GM11168 (cell line): Measurements from ENCODE around the gene MYOG.

Experiments
- in situ Hi-C: fragments of 300-500 bp; cut with MboI; formaldehyde crosslinking; loops from one replicate; pipeline ENCODE4 v1.12.0; 2022; ENCODE audit warnings: low sequenced_read_pairs; ENCODE audit not compliant: unreplicated experiment

Gene MYOG

GRCh38 chr1:203049077-203049476 lies 36.7 kb downstream of the MYOG start:
- in situ Hi-C loops = no loop called here

DNA sequence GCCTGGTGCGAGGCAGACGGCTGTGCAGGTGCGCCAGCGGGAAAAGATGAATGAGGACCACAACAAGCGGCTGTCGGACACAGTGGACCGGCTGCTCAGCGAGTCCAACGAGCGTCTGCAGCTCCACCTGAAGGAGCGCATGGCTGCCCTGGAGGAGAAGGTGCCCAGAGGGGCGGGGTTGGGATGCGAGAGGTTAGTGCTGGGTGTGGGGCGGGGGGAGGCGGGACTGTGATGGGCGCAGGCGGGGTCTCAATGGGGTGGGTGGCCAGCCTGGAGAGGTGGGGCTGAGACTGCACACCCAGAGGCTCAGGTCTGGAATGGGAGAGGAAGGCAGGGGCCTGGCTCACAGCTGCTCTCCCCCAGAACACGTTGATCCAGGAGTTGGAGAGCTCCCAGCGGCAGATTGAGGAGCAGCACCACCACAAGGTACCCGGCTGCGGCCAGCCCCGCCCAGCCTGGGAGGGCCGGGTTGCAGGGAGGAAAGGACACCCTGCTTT lies 37.2 kb downstream of the MYOG start:
- in situ Hi-C loops = no loop called here

- in situ Hi-C loops = no loop called here
Measured at GRCh38 chr1:203048086-203048485, 37.7 kb downstream of the MYOG start.

DNA sequence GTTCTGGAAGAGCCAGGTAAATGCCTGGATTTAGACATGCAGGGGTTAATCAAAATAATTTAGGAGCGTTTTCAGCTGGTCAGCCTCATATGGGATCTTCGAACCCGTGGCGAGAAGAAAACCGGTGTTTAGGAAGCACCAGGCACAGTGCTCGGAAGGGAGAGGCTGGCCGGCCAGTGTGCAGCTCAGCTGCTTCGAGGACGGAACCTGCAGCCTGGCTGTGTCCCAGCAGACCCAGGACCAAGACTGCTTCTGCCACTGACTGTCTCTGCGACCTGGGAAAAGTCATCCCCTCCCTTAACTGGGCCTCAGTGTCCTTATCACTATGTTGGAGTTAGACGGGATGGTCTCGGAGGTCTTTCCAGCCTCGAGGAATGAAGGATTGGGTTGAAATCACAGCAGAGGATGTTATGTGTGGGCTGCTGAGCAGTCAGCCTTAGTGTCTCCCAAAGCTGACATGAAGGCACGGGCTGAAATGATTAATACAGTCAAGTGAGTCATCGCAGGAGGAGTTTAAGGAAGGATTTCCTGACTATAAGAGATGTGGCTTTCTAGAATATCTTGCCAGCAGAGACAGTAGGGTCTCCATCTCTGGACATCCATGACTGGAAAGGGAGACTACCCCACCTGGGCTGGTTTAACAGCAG lies 38.7 kb downstream of the MYOG start:
- in situ Hi-C loops = no loop called here

- in situ Hi-C loops = no loop called here
Measured at GRCh38 chr1:203045821-203046594, 39.8 kb downstream of the MYOG start.

DNA sequence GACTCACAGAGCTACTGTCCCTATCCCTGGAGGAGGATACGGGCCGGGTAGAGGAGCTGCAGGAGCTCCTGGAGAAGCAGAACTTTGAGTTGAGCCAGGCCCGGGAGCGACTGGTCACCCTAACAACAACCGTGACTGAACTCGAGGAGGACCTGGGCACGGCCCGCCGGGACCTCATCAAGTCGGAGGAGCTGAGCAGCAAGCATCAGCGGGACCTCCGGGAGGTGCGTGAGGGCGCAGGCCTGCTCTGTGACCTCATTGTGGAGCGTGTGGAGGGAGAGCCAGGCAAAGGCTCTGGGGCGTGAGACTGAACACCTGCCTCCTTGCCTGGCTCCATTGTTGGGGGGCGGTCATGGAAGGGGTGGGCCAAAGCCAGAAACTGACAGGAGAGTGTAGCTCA lies 40.5 kb downstream of the MYOG start:
- in situ Hi-C loops = no loop called here

- in situ Hi-C loops = no loop called here
Measured at GRCh38 chr1:203044546-203045250, 41.1 kb downstream of the MYOG start.

DNA sequence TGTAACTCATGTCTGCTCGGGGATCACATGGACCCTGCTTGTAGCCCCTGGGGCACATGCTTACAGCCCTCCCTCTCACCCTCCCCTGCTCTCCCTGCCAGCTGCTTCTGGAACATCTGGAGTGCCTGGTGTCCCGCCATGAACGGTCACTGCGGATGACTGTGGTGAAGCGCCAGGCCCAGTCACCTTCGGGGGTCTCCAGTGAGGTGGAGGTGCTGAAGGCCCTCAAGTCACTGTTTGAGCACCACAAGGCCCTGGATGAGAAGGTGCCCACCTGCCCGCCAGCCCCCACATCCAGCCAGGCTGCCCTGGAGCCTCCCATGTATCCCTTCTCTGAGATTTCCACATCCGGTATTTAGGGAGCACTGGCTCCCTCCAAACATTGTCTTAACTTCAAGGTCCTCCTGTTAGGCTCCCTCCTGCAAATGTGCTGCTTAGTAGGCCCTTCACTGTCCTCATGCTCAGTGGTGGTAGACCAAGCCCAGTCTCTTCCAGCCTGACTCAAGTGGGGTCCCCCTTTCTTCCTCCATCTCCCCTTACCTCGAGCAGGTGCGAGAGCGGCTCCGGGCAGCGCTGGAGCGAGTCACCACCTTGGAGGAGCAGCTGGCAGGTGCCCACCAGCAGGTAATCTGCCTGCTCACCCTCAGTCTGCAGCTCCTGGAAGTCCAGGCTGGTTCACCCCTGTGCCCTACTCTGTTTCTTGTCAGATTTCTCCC lies 41.8 kb downstream of the MYOG start:
- in situ Hi-C loops = no loop called here

DNA sequence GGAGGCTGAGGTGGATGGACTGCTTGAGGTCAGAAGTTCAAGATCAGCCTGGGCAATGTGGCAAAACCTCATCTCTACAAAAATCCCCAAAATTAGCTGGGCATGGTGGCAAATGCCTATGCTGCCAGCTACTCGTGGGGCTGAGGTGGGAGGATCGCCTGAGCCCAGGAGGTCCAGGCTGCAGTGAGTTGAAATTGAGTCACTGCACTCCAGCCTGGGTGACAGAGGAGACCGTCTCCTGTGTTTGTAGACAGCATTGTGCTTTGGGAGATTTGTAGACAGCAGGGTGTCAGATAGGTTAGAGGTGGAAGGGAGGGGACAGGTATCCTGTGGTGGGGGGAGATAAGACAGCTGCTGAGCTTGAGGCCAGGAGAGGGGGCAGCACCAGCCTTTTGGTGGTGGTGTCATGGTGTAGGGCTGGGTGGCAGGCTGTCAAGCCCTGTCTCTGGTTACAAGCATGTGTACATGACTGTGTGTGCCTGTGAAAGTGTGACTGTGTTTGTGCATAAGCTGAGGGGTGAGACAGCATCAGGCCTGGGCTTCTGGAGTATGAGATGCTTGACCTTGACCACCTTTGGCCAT lies 44.4 kb downstream of the MYOG start:
- in situ Hi-C loops = no loop called here

DNA sequence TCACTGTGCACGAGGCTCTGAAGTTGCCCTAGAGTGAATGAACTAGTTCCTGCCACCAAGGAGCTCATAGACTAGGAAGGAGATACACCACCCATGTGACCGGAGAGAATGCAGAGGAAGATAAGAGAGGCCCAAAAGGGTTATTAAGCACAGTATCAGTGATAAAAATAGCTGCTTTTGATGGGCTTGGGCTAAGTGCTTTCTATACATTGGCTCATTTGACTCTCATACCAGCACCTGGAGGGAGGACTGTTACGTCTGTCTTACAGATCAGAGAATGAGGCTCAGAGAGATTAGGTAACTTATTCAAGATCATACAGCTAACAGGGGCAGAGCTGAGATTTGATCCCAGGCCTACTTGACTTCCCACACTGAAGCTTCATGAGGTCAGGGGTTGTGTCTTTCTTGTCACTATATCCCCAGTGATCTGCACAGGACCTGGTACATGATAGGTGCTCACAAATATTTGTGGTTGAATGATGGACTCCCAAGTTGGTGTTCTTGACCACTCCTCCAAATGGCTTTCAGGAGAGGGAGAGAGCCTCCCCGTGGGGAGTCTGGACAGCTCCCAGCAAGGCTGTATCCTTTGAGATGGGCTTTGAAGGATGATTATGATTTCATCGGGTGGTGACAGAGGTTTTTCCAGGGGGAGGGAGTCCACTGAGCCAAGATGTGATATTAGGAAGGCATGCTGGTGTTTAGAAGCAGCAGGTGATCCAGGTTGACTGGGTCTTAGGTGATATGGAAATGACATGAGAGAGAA lies 45.1 kb downstream of the MYOG start:
- in situ Hi-C loops = no loop called here

- in situ Hi-C loops = no loop called here
Measured at GRCh38 chr1:203039609-203040512, 46.0 kb downstream of the MYOG start.

DNA sequence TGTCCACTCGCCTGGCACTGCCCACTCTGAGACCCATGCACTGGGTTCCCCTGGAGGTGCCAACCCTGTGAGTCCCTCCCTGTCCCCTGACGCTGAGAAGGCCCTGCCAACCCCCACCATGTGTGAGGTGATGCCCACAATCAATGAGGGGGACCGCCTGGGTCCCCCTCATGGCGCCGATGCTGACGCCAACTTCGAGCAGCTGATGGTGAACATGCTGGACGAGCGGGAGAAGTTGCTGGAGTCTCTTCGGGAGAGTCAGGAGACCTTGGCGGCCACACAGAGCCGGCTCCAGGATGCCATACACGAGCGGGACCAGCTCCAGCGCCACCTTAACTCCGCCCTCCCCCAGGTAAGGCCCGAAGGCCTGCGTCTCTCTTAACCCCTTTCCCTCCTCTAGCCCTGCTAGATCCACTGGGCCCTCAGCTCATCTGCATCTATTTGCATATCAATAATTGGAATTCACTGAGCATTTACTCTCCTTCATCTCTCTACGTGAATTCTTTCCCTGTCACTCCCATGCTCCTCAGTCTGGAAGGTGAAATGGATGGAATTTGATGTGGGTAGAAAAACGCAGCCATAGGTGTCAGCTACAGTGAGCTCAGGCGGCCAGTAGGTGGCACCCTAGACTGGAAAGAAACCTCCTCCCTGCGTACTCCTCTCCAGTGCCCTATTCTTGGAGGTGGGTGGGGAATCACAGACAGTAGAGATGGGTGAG lies 46.8 kb downstream of the MYOG start:
- in situ Hi-C loops = no loop called here

- in situ Hi-C loops = no loop called here
Measured at GRCh38 chr1:203038217-203038741, 47.5 kb downstream of the MYOG start.

GRCh38 chr1:203037509-203038190 lies 48.2 kb downstream of the MYOG start:
- in situ Hi-C loops = no loop called here

GRCh38 chr1:203036537-203036936 lies 49.3 kb downstream of the MYOG start:
- in situ Hi-C loops = no loop called here

GRCh38 chr1:203036135-203036534 lies 49.7 kb downstream of the MYOG start:
- in situ Hi-C loops = no loop called here
